Effector memory CD4-positive, alpha-beta T cell (primary cell): ENCODE results near the gene FNBP1.
A peak's percentile ranks its signal among the peaks of the same experiment; 100 is the strongest.

Source experiments
- DNase-seq, 3 donors: peaks; one replicate each; pipeline ENCODE4 v3.0.0-alpha.2; 2020
- H3K27ac ChIP-seq: 2 replicates; pipeline ENCODE4 v1.7.0; 2013; ENCODE audit warnings: mild to moderate bottlenecking, low read length, moderate library complexity; ENCODE audit not compliant: insufficient read depth, poor library complexity, severe bottlenecking
- H3K27me3 ChIP-seq: replicated peaks from 2 replicates; pipeline ENCODE4 v1.7.0; 2013; ENCODE audit warnings: mild to moderate bottlenecking, low read length; ENCODE audit not compliant: insufficient read depth, control insufficient read depth, poor library complexity, severe bottlenecking
- H3K36me3 ChIP-seq: 2 replicates; pipeline ENCODE4 v1.7.0; 2013; ENCODE audit warnings: mild to moderate bottlenecking, low read length, moderate library complexity; ENCODE audit not compliant: control insufficient read depth, insufficient read depth
- H3K4me1 ChIP-seq: 2 replicates; pipeline ENCODE4 v1.7.0; 2013; ENCODE audit warnings: low read length, mild to moderate bottlenecking; ENCODE audit not compliant: control insufficient read depth, insufficient read depth, poor library complexity, severe bottlenecking
- H3K4me3 ChIP-seq: 2 replicates; pipeline ENCODE4 v1.7.0; 2013; ENCODE audit warnings: low read length, low read depth, mild to moderate bottlenecking; ENCODE audit not compliant: insufficient read depth, poor library complexity, severe bottlenecking
- H3K9me3 ChIP-seq: 2 replicates; pipeline ENCODE4 v1.7.0; 2013; ENCODE audit warnings: mild to moderate bottlenecking, low read length, moderate library complexity; ENCODE audit not compliant: control insufficient read depth

FNBP1 gene

DNA sequence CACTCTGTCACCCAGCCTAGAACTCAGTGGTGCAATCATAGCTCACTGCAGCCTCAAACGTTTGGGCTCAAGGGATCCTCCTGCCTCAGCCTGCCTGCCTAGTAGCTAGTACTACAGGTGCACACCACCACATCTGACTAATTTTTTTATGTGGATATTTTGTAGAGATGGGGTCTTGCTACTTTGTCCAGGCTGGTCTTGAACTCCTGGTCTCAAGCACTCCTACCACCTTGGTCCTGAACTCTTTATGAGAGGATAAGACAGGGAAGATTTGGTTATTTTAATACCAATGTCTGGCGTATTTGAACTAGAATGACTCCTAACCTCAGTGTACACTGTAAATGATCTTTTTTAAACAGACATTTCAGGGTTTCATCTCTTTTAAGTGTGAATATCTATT is 19.8 kb upstream of the FNBP1 start:
- no peak for DNase-seq
- Histone ChIP-seq H3K9me3 (no peaks in the 10 kb centered on the region), H3K36me3 (no peaks in the 10 kb centered on the region), H3K4me3 (no peak overlapping the region), H3K4me1 (no peaks in the 10 kb centered on the region), H3K27me3 (no peaks in the 10 kb centered on the region), H3K27ac (no peak overlapping the region)

DNA sequence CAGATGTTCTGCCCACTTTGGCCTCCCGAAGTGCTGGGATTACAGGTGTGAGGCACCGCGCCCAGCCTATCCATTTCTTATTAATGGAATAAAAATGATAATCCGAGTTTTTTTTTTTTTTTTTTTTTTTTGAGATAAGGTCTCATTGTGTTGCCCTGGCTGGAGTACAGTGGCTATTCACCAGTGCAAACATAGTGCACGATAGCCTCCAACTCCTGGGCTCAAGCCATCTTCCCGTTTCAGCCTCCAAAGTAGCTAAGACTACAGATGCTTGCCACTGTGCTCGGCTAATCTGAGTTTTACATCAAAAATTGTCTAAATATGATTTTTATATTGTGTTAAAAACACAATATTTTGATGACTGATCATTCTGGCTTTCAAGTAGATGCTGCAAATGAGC is 17.3 kb upstream of the FNBP1 start:
- Histone ChIP-seq H3K4me1 (no peaks in the 10 kb centered on the region), H3K36me3 (no peaks in the 10 kb centered on the region), H3K9me3 (no peaks in the 10 kb centered on the region), H3K27ac (no peak overlapping the region), H3K4me3 (no peak overlapping the region), H3K27me3 (no peaks in the 10 kb centered on the region)
- DNase-seq = no peak

DNA sequence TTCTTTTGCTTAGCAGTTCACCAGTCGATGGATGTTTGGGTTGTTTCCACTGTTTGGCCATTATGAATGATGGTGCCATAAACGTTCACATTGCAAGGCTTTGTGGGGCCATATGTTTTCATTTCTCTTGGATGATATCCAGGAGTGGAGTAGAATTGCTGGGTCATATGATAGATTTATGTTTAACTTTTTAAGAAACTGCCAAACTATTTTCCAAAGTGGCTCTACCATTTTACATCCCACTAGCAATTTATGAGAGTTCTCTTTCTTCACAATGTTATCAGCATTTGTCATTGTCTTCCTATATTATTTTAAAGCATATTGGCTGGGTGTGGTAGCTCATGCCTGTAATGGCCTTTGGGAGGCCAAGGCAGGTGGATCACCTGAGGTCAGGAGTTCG is 15.9 kb upstream of the FNBP1 start:
- Histone ChIP-seq H3K27ac (no peak overlapping the region), H3K4me3 (no peak overlapping the region), H3K9me3 (no peaks in the 10 kb centered on the region), H3K36me3 (no peaks in the 10 kb centered on the region), H3K4me1 (peaks cover 7% of the 10 kb centered on the region), H3K27me3 (no peaks in the 10 kb centered on the region)
- DNase-seq = no peak

DNA sequence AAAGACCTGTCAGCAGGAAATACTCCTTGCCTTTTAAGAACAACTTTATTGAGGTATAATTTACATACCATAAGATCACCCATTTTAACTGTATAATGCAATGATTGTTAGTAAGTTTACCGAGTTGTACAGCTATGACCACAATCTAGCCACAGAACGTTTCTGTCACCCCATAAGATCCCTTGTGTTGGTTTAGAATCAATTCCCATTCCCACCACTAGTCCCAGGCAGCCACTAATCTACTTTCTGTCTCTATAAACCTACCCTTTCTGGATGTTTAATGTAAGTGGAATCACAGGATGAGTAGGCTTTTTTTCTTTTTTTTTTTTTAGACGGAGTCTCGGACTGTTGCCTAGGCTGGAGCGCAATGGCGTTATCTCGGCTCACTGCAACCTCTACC is 15.2 kb upstream of the FNBP1 start:
- no peak for DNase-seq
- Histone ChIP-seq H3K4me3 (no peak overlapping the region), H3K4me1 (peaks cover 7% of the 10 kb centered on the region), H3K36me3 (no peaks in the 10 kb centered on the region), H3K27me3 (no peaks in the 10 kb centered on the region), H3K27ac (no peak overlapping the region), H3K9me3 (no peaks in the 10 kb centered on the region)

DNA sequence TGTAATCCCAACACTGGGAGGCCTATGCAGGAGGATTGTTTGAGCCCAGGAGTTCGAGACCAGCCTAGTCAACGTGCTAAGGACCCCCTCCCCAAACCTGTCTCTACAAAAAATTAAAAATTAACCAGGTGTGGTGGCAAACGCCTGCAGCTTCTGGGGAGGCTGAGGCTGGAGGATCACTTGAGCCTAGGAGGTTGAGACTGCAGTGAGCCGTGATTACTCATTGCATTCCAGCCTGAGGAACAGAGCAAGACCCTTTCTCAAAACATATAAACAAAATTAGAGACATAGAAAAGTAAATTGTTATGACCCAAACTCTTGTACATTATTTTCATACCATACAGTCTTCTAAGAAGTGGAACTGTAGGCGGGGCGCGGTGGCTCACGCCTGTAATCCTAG is 11.8 kb upstream of the FNBP1 start:
- Histone ChIP-seq H3K4me3 (peak overlapping the region; percentile 96), H3K36me3 (no peaks in the 10 kb centered on the region), H3K4me1 (peaks cover 7% of the 10 kb centered on the region), H3K9me3 (no peaks in the 10 kb centered on the region), H3K27me3 (no peaks in the 10 kb centered on the region), H3K27ac (peak overlapping the region; percentile 96)
- no peak for DNase-seq

DNA sequence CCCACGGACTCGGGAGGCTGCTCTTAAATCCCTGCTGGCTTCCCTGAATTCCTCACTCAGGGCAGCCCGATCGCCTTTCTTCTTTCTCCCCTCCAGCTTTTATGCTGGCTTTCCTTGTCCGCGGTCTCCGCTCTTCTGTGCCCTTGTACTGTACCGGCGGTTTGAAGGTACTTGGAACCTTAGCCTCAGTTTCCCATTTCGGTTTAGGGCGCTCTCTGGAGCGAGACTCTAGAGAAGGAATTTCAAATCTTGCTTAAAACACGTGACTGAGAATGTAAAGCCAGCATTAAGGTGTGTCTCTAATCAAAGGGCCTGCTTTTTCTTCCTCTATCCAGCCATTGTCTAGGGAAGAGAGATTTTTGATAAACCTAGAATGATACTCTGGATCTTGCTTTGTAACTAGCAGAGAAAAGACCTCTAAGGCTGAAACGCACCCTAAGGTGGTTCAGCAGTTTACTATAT is 11.4 kb upstream of the FNBP1 start:
- Histone ChIP-seq H3K27ac (peak overlapping the region; percentile 96), H3K36me3 (no peaks in the 10 kb centered on the region), H3K4me3 (peak overlapping the region; percentile 96), H3K27me3 (no peaks in the 10 kb centered on the region), H3K4me1 (peaks cover 7% of the 10 kb centered on the region), H3K9me3 (no peaks in the 10 kb centered on the region)
- DNase-seq = no peak

DNA sequence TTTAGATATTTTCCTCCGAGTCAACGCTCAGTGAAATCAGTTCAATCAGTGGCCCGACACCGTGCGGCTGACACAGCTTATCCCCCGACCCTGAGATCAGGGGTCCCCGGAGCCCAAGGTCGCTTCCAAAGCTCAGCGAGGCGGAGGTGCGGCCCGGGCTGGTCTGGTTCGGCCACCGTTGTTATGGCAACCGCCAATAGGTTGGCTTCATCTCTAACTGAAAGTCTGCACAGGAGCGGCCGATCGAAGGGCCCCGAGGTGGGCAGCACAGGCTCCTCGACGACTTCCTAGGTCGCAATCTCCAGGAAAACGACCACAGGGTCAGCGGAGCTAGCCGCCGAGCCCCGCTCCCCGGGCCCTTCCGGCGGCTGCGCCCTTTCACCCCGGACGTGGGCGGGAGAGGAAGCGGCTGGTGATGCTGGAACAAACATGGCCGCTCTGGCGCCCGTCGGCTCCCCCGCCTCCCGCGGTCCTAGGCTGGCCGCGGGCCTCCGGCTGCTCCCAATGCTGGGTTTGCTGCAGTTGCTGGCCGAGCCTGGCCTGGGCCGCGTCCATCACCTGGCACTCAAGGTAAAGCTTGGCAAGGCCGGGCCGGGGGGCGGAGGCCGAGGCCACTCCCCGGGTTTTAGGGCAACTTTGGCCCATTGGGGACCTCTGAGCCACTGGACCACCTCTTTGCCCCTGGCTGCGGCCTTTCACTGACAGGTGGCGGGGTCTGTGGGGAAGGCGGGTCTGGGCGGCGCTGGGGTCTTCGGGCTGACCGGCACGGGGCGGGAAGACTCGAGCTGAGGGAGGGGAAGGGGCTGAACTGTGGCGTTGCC is 10.7 kb upstream of the FNBP1 start, which contains the start of gene GPR107:
Gene GPR107, plus strand, starts transcription at position 403 of the 821 bp plus-strand sequence. Its CDS starts 27 bp downstream, at position 430.
- H3K4me3 ChIP-seq = peak within 1 kb of the TSS; percentile 96
- peak; percentile 58 to 70 (median 61) for DNase-seq
- H3K4me1 ChIP-seq = peaks cover 7% of the 10 kb centered on the region
- no peaks in the 10 kb centered on the region for H3K27me3 ChIP-seq
- no peaks in the 10 kb centered on the region for H3K9me3 ChIP-seq
- peak within 1 kb of the TSS; percentile 96 for H3K27ac ChIP-seq
- no peaks in the 10 kb centered on the region for H3K36me3 ChIP-seq

DNA sequence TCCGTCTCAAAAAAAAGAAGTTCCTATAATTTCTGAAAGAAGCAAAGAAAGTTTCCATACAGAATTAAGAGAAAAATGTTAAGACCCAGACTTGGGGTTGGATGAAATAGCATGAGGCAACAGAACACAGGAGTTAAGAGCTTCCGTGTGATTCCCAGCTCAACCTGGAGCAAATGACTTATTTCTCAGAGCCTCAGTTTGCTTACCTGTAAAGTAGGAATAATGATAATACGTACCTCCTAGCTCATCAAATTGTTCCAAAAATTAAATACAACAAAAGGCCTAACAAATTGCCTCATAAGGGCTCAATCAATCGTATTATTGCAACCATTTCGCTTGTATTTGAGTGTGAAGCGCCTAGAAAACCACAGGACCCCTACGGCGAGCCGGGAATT is 10.1 kb upstream of the FNBP1 start:
- no peak for DNase-seq
- Histone ChIP-seq H3K4me1 (peaks cover 7% of the 10 kb centered on the region), H3K9me3 (no peaks in the 10 kb centered on the region), H3K4me3 (peak overlapping the region; percentile 96), H3K27ac (peak overlapping the region; percentile 96), H3K27me3 (no peaks in the 10 kb centered on the region), H3K36me3 (no peaks in the 10 kb centered on the region)

DNA sequence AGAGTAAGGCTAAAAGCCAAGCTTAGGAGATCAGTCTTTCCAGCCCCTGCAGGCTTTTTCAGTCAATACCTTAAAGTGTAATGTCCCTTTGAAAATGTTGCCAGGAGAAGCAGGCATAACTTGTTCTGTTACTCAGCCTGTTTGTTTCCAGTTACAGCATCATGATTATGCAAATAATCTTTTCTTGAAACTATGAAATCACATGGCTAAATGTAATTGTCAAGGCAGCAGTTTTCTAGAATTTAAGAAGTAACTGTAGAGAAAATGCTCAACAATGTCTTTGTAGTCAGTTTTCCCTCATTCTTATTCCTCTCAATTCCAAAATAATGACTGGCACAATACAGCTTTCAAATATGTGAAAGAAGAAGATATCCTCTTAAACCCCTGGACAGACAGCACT is 8.9 kb upstream of the FNBP1 start:
- no peak overlapping the region for H3K27ac ChIP-seq
- H3K4me3 ChIP-seq = no peak overlapping the region
- no peaks in the 10 kb centered on the region for H3K36me3 ChIP-seq
- H3K27me3 ChIP-seq = no peaks in the 10 kb centered on the region
- H3K9me3 ChIP-seq = no peaks in the 10 kb centered on the region
- no peak for DNase-seq
- peaks cover 7% of the 10 kb centered on the region for H3K4me1 ChIP-seq

DNA sequence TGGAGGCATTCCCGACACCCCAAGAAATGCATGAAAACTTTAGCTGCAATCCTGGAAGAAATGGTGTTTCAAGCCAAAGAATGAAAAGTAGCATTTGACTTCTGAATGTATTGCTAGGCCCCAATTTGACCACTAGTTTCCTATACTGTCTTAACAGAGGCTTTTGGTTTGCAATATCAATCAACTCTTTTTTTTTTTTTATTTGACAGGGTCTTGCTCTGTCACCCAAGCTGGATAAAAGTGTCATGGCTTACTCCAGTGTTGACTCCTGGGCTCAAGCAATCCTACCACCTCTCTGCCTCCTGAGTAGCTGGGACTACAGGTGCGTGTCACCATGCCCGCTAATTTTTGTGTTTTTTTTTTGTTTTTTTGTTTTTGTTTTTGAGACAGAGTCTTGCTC is 7.5 kb upstream of the FNBP1 start:
- H3K9me3 ChIP-seq = no peaks in the 10 kb centered on the region
- no peak for DNase-seq
- no peak overlapping the region for H3K27ac ChIP-seq
- H3K4me3 ChIP-seq = no peak overlapping the region
- H3K36me3 ChIP-seq = no peaks in the 10 kb centered on the region
- H3K4me1 ChIP-seq = peaks cover 11% of the 10 kb centered on the region
- no peaks in the 10 kb centered on the region for H3K27me3 ChIP-seq
